Liver (tissue), 3 donors: ENCODE data around the gene GAS6.
A peak's percentile ranks its signal among the peaks of the same experiment; 100 is the strongest.

Experiments
- FOXA1 ChIP-seq: IDR thresholded peaks from 2 replicates; pipeline ENCODE4 v1.6.1; 2016; ENCODE audit warnings: antibody characterized with exemption
- GABPA ChIP-seq, 2 donors: IDR thresholded peaks in 1 of 2; conservative IDR thresholded peaks in 1 of 2; 2 replicates each; pipeline ENCODE4 v1.6.1; 2016; ENCODE audit warnings: antibody characterized with exemption in 2 of 2, mild to moderate bottlenecking in 1 of 2, moderate library complexity in 1 of 2
- HNF4A ChIP-seq, 2 donors: conservative IDR thresholded peaks; 2 replicates each; pipeline ENCODE4 v1.6.1; 2016; ENCODE audit warnings: antibody characterized with exemption in 2 of 2, mild to moderate bottlenecking in 2 of 2
- HNF4G ChIP-seq: IDR thresholded peaks from 2 replicates; pipeline ENCODE4 v1.6.1; 2016; ENCODE audit warnings: antibody characterized with exemption
- JUND ChIP-seq, 2 donors: IDR thresholded peaks; 2 replicates each; pipeline ENCODE4 v1.6.1; 2016; ENCODE audit warnings: antibody characterized with exemption in 2 of 2
- RAD21 ChIP-seq, 2 donors: IDR thresholded peaks; 2 replicates each; pipeline ENCODE4 v1.6.1; 2016; ENCODE audit warnings: antibody characterized with exemption in 2 of 2, mild to moderate bottlenecking in 2 of 2
- REST ChIP-seq: IDR thresholded peaks from 2 replicates; pipeline ENCODE4 v1.6.1; 2016; ENCODE audit warnings: antibody characterized with exemption, mild to moderate bottlenecking
- SP1 ChIP-seq: IDR thresholded peaks from 2 replicates; pipeline ENCODE4 v1.6.1; 2018; ENCODE audit warnings: antibody characterized with exemption, mild to moderate bottlenecking
- YY1 ChIP-seq: IDR thresholded peaks from 2 replicates; pipeline ENCODE4 v1.6.1; 2016; ENCODE audit warnings: antibody characterized with exemption, mild to moderate bottlenecking
- TF ChIP-seq, protein P1 (sequence below): IDR thresholded peaks from 2 replicates; pipeline ENCODE4 v1.6.1; 2016; ENCODE audit warnings: antibody characterized with exemption
- TF ChIP-seq, protein P2 (sequence below): IDR thresholded peaks from 2 replicates; pipeline ENCODE4 v1.6.1; 2016; ENCODE audit warnings: antibody characterized with exemption
- TF ChIP-seq, protein P3 (sequence below): fragments of 150-350 bp; IDR thresholded peaks from 2 replicates; pipeline ENCODE4 v1.5.1; 2017; ENCODE audit warnings: improper control_type of control experiment, low read depth, low read length; ENCODE audit not compliant: missing input control
- donor health status: healthy.
- donor health status: healthy.

GRCh38 chr13:113853518-113854237 lies 10.2 kb downstream of the GAS6 start:
- TF ChIP-seq, protein P1, sequence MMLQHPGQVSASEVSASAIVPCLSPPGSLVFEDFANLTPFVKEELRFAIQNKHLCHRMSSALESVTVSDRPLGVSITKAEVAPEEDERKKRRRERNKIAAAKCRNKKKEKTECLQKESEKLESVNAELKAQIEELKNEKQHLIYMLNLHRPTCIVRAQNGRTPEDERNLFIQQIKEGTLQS = no peak
- TF ChIP-seq, protein P2, sequence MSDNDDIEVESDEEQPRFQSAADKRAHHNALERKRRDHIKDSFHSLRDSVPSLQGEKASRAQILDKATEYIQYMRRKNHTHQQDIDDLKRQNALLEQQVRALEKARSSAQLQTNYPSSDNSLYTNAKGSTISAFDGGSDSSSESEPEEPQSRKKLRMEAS = no peak
- TF ChIP-seq RAD21 (IDR thresholded peaks at IDR 0.05) = no peak
- TF ChIP-seq, protein P3, sequence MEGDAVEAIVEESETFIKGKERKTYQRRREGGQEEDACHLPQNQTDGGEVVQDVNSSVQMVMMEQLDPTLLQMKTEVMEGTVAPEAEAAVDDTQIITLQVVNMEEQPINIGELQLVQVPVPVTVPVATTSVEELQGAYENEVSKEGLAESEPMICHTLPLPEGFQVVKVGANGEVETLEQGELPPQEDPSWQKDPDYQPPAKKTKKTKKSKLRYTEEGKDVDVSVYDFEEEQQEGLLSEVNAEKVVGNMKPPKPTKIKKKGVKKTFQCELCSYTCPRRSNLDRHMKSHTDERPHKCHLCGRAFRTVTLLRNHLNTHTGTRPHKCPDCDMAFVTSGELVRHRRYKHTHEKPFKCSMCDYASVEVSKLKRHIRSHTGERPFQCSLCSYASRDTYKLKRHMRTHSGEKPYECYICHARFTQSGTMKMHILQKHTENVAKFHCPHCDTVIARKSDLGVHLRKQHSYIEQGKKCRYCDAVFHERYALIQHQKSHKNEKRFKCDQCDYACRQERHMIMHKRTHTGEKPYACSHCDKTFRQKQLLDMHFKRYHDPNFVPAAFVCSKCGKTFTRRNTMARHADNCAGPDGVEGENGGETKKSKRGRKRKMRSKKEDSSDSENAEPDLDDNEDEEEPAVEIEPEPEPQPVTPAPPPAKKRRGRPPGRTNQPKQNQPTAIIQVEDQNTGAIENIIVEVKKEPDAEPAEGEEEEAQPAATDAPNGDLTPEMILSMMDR = no peak
- TF ChIP-seq GABPA (IDR thresholded peaks at IDR 0.05 in 1 of 2, conservative IDR thresholded peaks at IDR 0.05 in 1 of 2) = no peak
- TF ChIP-seq SP1 = peak; percentile 44
- no peak for TF ChIP-seq HNF4G
- no peak for TF ChIP-seq REST
- no peak for TF ChIP-seq FOXA1
- TF ChIP-seq JUND (IDR thresholded peaks at IDR 0.05) = no peak
- no peak for TF ChIP-seq YY1
- no peak for TF ChIP-seq HNF4A (conservative IDR thresholded peaks at IDR 0.05)
